Astrocyte of the cerebellum (primary cell): Measurements from ENCODE around the gene BCORL1.

Experiments used
- DNase-seq: peaks from one replicate; pipeline ENCODE4 v3.0.0-alpha.2; 2011; ENCODE audit warnings: low read depth
- H3K4me3 ChIP-seq: 2 replicates; pipeline ENCODE4 v1.5.1; 2011; ENCODE audit warnings: mild to moderate bottlenecking, low read depth, low read length, moderate library complexity
- CTCF ChIP-seq: IDR thresholded peaks from 2 replicates; pipeline ENCODE4 v1.5.1; 2012; ENCODE audit warnings: low read length, low read depth, moderate library complexity, mild to moderate bottlenecking; ENCODE audit errors: missing control alignments
- in situ Hi-C: cut with HindIII; loops from 2 replicates; pipeline ENCODE4 v1.10.0; 2017; ENCODE audit warnings: low sequenced_read_pairs

The BCORL1 gene

GRCh38 chrX:129956145-129956544 is 26.3 kb upstream of the BCORL1 start:
- no peak for DNase-seq
- TF ChIP-seq CTCF: no peak
- H3K4me3 ChIP-seq: no peak overlapping the region
- in situ Hi-C loops: no loop called here

- no peak for DNase-seq
- peak overlapping the region; percentile 24 for H3K4me3 ChIP-seq
- no peak for TF ChIP-seq CTCF
- in situ Hi-C loops: no loop called here
These were observed 25.7 kb upstream of the BCORL1 start for GRCh38 chrX:129956765-129957164.

DNA sequence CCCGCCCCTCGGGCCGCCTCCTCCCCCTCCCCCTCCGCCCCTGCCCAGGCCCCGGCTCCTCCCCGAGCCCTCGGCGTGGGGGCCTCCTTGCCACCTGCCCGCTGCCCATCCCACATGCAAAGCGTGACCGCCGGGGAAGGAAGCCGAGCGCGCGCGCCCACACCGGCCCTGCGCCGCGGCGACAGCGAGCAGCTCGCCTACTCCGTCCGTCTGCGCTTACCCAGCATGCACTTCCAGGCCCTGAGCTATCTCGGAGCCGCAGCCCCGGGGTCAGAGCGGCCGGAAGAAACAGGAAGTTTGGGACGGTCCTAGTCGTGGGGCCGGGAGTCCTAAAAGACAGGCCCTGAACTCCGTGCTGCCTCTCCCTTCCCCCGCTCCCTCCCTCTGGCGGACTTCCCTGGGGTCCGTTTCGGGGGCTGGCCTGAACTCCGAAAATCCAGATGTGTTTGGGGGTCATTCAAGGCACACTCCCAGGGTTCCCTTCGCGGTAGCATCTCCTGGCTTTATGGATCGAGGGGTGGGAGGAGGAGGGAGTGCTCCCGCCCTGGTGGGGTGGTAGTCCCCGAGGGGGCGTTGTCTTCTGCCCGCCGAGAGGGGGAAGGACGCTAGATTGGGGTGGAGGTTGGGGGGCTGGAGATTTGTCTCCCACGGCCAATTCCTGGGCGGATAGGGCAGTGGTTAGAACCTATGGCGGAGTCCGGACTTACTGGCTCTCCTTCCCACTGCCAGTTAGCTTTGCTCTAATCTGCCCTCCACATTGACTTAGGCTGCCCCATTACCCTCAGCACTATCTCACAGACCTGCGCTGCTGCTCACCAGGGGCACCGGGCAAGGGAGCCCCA is 25.0 kb upstream of the BCORL1 start:
- DNase-seq: no peak
- no peak for TF ChIP-seq CTCF
- in situ Hi-C loops: no loop called here
- H3K4me3 ChIP-seq: peak overlapping the region; percentile 24

DNA sequence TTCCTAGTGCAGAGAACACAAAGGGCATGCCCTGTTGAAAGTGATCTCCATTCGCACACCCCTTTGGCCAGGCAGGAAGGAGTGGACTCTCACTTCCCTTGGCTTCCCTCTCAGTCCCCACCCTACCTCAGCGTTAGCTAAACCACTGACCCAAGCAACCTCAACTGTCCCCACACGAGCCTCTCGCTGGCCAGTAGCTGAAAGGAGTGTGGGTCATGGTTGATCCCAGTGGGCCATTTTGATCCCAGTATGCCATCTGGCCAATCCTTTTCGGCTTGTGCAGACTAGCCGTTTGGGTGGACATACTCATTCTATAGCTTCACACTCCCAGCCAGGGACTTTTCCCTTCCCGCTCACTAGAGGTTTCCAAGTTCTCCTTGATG is 24.4 kb upstream of the BCORL1 start:
- in situ Hi-C loops: no loop called here
- DNase-seq: no peak
- TF ChIP-seq CTCF: no peak
- no peak overlapping the region for H3K4me3 ChIP-seq

DNA sequence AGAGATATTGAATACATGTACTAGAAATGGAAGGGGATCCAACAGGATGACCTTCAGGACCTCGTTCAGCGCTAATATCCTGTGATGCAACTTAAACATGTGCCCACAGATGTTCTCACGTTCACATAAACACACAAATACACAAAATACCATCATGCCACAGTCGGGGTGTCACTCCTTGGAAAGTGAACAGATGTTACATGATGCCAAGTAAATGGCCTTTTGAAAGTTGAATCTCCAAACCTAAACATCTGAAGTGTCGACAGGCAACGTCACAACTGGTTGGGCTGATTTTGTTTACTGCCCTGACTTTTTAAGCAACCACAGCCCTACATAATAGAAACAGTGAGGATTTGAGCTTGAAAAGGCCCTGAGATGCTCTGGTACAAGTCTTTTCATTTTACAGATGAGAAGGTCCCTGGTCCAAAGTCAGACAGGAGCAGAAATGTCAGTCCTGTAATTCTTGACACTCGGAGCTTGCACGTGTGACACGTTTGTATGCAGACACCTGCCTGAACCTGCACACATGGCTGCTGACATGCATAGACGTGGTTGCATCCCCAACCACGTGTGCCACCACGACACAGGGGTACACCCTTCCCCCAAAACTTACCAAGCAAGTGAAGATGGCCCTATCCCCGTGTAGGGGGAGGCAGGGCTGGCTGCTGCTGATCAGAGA is 23.5 kb upstream of the BCORL1 start:
- no peak for TF ChIP-seq CTCF
- no peak for DNase-seq
- no peak overlapping the region for H3K4me3 ChIP-seq
- in situ Hi-C loops: no loop called here

DNA sequence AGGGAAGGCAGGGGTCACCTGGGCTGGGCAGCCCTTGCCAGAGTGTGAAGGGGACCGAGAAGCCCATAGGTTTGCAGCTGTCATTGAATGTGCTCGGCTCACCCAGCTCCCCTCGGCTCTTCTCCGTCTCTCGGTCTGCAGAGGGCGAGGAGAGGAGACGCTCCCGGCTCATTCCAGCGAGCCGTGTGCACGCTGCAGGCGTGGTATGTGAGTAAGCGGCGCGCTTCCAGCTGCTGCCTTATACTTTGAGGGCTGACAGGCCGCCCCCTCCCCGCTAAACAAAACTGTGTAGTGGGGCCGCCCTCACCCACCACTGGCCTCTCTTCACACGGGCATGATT is 23.0 kb upstream of the BCORL1 start:
- H3K4me3 ChIP-seq: no peak overlapping the region
- in situ Hi-C loops: no loop called here
- DNase-seq: no peak
- TF ChIP-seq CTCF: no peak
